ENCODE measurements around the gene WNK2. TPM values are rescaled to one million over a fixed set of nuclear protein-coding genes. Genes with fewer than 3 reads are reported as not detected.

Gene WNK2
- total RNA-seq, 1 experiment from 2014 or later: 69.4 TPM

DNA sequence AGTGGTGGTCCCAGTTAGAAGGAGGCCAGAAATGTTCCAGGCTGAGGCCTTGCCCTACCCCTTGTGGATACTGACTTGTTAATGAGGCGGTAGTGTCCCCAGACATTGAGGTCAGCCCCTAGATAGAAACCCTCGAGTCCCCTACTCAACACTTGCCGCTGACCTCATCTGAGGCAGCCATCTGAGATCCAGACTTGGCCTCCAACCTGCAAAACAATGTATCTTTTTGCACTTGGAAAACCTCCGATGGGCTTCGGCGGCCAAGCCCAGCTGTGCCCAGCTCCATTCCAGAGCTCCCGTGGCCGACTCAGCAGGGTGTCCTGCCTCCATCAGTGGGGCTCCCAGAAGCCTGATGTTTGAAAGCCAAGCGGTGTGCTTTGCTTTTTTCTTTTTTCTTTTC lies 122.1 kb downstream of the WNK2 start:
- Histone ChIP-seq H3K23ac (ENCODE audit: insufficient read length, low read depth, low read length) (no peak overlapping the region), H3T11ph (ENCODE audit: low read length) (no peak overlapping the region), H3K23me2 (ENCODE audit: insufficient read length, low read depth, low read length, poor library complexity, severe bottlenecking) (no peaks in the 10 kb centered on the region), H4K5ac (ENCODE audit: insufficient read length, low read depth, low read length) (no peak overlapping the region), H3K9ac (ENCODE audit: extremely low read depth, insufficient read length, low read length) (no peak overlapping the region), H3K4me1 (ENCODE audit: insufficient read depth, low read length) (no peaks in the 10 kb centered on the region), H3K56ac (ENCODE audit: insufficient read length, low read depth, low read length) (no peak overlapping the region), H2AK5ac (ENCODE audit: insufficient read length, low read length) (no peak overlapping the region), H2BK5ac (ENCODE audit: insufficient read length, low read length) (no peak overlapping the region), H4K8ac (replicated peaks; ENCODE audit: insufficient read length, low read depth, low read length) (no peak overlapping the region), H2BK15ac (ENCODE audit: low read depth, low read length) (no peak overlapping the region), H3K14ac (ENCODE audit: insufficient read depth, low read length) (no peak overlapping the region; the same call in 1 of the 2 replicates), H4K91ac (ENCODE audit: insufficient read length, low read depth, low read length) (no peak overlapping the region), H3K79me2 (ENCODE audit: insufficient read depth, low read length) (no peaks in the 10 kb centered on the region), H3K79me1 (ENCODE audit: insufficient read depth, low read depth, low read length, poor library complexity, severe bottlenecking) (no peaks in the 10 kb centered on the region), H3K9me3 (ENCODE audit: control insufficient read depth, low read depth, low read length) (peaks cover 2% of the 10 kb centered on the region), H3K18ac (ENCODE audit: insufficient read length, low read depth, low read length) (no peak overlapping the region), H2BK12ac (ENCODE audit: insufficient read length, low read depth, low read length) (no peak overlapping the region), H2AFZ (ENCODE audit: low read length) (no peak overlapping the region), H4K20me1 (ENCODE audit: control insufficient read depth, insufficient read depth, insufficient read length) (no peaks in the 10 kb centered on the region), H3K27me3 (ENCODE audit: insufficient read depth, low read length) (no peaks in the 10 kb centered on the region), H2BK20ac (ENCODE audit: low read depth, low read length, poor library complexity, severe bottlenecking) (no peak overlapping the region), H3K4me2 (ENCODE audit: insufficient read depth, insufficient read length, low read length) (no peak overlapping the region), H3K4ac (ENCODE audit: low read depth, low read length) (no peak overlapping the region), H3K27ac (ENCODE audit: insufficient read length, low read depth, low read length) (no peak overlapping the region), H2BK120ac (ENCODE audit: low read depth, low read length, poor library complexity, severe bottlenecking) (no peak overlapping the region)
- Mint-ChIP-seq H3K4me1 (peaks cover 5% of the 10 kb centered on the region in 2 experiments), H3K36me3 (ENCODE audit: insufficient read depth in 1 of 3, low read depth in 3 of 3) (peaks cover 5 to 11% (median 7%) of the 10 kb centered on the region in 3 experiments; a peak in 5 of 7 replicates), H3K27ac (peak overlapping the region in 1 of 3 experiments; percentile 67; a peak in 1 of 7 replicates), H3K9me3 (no peaks in the 10 kb centered on the region), H3K27me3 (ENCODE audit: low read depth) (no peaks in the 10 kb centered on the region; the same call in none of the 2 replicates), H3K4me3 (no peak overlapping the region)
- TF ChIP-seq CTCF (conservative IDR thresholded peaks at IDR 0.05): no peak
- no peak for DNase-seq
- WGBS (ENCODE audit: extremely low coverage, insufficient read length, low lambda C conversion rate): no CpG with 5 or more reads among the region's 9 CpGs

All from H9 (cell line).